Cardiac septum (tissue), 1 donor: ENCODE results near the gene TMEM178B. TPM values are rescaled to one million over a fixed set of nuclear protein-coding genes. Genes with fewer than 3 reads are reported as not detected.
"Not testable (repeated sequence)": the region's sequence is repeated elsewhere in the genome, so short reads cannot be mapped to it uniquely, and the experiment has no call there.

ENCODE experiments used
- DNase-seq: peaks from one replicate; pipeline ENCODE4 v3.0.0-alpha.2; 2020; ENCODE audit warnings: low spot score
- intact Hi-C: fragments of 100-400 bp; cut with DNase I; formaldehyde crosslinking; loops from one replicate; pipeline ENCODE4 v1.14.0; 2022
- total RNA-seq: library from RNA; stranded (reverse); fragmentation: NEBNext Ultra II Directional; extraction: Animal tissue kit (Norgen Biotek cat#: 25700); gene quantifications from one replicate; pipeline ENCODE4 v1.2.1, GENCODE V29; 2021
- donor health status: DM: no; HTN: no; CAD: no.

The TMEM178B gene
- total RNA-seq, 1 donor from 2014 or later = 15.2 TPM

DNA sequence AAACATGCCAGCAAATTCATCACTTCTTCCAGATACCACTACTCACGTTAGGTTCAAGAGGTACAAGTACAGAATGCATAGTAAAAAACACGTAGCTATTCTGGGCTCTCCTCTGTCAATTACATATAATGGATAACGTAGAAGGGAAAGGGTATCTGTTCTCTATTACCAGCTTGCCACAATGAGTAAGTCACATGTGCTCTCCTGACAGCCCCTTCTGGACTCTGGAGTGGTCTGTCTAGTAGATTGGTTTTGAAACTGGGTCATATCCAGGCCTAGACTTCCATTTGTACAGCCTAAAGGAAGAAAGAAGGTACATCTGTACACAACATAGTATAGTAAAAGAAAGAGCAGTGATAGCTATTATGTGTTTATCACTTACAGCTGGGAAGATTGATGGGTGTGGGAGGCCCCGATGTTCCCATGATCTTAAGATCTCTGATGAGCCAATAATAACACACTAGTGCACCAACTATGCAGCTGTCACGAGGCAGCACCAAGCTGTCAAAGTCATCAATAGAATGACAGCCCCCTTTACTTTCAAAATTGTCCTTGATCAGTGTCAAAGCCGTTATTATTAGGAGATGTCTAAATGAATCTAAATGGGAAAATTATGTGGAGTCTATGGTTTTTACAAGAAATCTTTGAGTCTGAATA, 315.4 kb downstream of the TMEM178B start:
- DNase-seq = no peak
- intact Hi-C loops = no loop called here

GRCh38 chr7:141390339-141390738, 316.5 kb downstream of the TMEM178B start:
- intact Hi-C loops = no loop called here

GRCh38 chr7:141393056-141393455, 319.2 kb downstream of the TMEM178B start:
- DNase-seq = no peak
- intact Hi-C loops = no loop called here

More at GRCh38 chr7:141390339-141390738, 316.5 kb downstream of the TMEM178B start:
- DNase-seq = no peak

GRCh38 chr7:141397236-141398163, 323.6 kb downstream of the TMEM178B start:
- no peak for DNase-seq
- intact Hi-C loops = no loop called here

GRCh38 chr7:141400356-141400755, 326.5 kb downstream of the TMEM178B start:
- no peak for DNase-seq

GRCh38 chr7:141402277-141402996, 328.6 kb downstream of the TMEM178B start:
- intact Hi-C loops = no loop called here
- no peak for DNase-seq

More at GRCh38 chr7:141400356-141400755, 326.5 kb downstream of the TMEM178B start:
- intact Hi-C loops = no loop called here

DNA sequence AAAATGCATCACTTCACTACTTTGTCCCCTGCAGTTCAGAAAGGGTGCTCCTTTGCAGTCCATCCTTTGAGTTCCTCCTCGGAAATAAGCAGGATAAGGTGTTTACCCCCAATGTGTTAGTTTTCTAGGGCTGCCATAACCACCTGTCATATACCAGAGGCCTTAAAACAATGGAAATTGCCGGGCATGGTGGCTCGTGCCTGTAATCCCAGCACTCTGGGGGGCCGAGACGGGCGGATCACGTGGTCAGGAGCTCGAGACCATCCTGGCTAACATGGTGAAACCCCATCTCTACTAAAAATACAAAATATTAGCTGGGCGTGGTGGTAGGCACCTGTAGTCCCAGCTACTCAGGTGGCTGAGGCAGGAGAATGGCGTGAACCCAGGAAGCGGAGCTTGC, 330.0 kb downstream of the TMEM178B start:
- DNase-seq, intact Hi-C loops: not testable (repeated sequence)

DNA sequence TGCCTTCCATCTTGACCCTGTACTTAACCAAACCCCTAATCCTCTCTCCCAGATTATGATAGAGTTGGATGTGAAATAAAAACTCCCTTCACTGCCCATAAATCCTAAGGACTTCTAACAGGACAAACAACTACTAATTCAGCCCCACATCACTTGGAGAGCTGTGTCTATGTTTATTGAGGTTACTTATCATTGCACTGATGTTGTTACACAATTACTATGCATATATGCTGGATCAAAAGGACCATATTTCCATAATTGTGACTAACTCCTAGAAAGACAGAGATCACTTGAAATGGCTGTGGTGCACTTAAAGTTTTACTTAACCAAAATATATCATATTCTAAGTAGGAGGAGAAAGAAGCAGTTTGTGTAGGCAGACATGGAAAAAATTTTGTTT, 332.5 kb downstream of the TMEM178B start:
- intact Hi-C loops = no loop called here
- DNase-seq = no peak

- intact Hi-C loops = no loop called here
Observed at GRCh38 chr7:141407893-141408292, 334.0 kb downstream of the TMEM178B start.

GRCh38 chr7:141408440-141408839, 334.6 kb downstream of the TMEM178B start:
- DNase-seq = no peak
- intact Hi-C loops = no loop called here

More at GRCh38 chr7:141407893-141408292, 334.0 kb downstream of the TMEM178B start:
- no peak for DNase-seq

DNA sequence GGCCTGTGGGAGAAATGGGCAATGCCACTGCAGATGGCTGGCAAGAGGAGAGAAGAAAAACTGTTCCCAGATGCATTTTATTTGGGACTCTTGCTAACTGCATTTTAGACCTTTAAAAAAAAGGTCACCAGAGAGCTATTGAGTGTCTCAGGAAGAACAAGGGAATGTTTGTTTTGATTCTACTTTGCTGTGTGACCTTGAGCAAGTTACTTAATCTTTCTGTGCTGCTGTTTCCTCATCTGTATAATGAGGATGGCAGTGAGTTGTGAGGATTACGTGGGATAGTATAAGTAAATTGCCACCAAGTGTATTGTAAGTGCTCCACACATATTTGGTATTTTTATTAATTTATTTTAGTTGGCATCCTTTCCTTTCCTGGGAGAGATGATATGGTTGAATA, 335.4 kb downstream of the TMEM178B start:
- intact Hi-C loops = no loop called here
- no peak for DNase-seq

- intact Hi-C loops = no loop called here
- DNase-seq = no peak
Observed at GRCh38 chr7:141409801-141410329, 336.0 kb downstream of the TMEM178B start.

DNA sequence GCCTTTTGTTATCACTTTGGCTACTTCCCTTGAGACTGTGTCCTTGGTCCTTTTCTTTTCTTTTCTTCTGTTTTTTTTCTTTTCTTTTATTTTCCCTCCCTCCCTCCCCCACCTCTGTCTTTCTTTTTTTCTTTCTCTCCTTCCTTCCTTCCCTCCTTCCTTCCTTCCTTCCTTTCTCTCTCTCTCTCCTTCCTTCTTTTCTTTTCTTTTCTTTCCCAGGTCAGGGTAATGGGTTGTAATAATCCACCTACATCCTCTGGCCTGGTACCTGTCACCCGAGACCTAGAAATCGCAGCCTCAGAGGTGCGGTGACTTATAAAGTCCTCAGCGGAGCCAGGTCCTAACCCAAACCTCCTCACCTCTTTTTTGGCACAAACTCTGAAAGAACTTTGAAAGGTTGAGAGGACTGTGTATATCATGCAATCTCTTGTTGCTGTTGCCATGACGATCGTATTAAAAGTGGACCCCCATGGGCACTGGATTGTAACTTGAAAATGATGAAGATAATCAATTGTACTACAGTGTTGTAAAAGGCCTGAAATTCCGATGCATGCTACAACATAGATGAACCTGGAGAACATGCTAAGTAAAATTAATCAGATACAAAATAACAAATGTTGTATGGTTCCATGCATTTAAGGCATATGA, 336.6 kb downstream of the TMEM178B start:
- DNase-seq = no peak
- intact Hi-C loops = no loop called here

DNA sequence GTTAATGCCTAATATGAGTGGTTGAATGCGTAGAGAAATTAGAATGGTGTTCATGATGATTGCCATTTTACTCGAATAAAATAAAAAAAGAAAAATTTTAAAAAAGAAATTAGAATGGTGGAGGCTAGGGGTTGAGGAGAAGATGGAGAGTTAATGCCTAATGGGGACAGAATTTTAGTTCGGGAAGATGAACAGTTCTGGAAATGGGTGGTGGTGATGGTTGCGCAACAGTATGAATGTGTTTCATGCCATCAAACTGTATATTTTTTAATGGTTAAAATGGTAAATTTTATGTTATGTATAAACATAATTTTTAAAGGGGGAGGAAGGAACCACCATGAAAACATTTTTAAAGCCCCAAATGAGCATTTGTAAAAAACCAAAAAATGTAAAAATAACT, 337.3 kb downstream of the TMEM178B start:
- intact Hi-C loops = no loop called here

GRCh38 chr7:141415999-141416398, 342.1 kb downstream of the TMEM178B start:
- intact Hi-C loops = no loop called here
- no peak for DNase-seq

More for the DNA sequence above, 337.3 kb downstream of the TMEM178B start:
- DNase-seq = no peak

DNA sequence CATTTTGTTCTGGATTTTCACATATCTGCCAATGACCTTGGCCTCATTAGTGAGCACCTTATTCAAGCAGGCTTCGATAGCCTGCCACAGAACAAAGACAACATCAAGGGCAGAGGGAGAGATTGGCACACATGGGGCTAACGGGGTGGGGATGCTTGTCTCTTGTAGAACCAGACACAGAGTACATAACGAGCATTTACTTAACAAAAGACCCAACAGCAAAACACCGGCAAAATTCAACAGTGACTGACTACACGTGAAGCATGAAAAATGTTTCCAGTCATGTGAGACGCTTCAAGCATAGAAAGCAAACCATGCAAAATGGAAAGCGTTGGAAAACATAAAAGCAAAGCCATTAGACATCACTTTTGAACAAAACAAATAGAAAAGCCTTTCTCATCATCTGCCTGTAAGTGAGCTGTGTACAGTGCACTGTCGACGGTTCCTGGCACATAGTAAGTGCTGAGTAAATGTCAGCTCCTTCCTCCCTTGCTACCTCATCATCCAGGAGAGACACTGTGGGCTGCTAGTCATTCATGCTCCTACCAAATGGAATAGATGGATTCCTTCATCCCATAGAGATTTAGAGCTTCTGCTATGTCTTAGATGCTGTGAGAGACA, 342.9 kb downstream of the TMEM178B start:
- no peak for DNase-seq
- intact Hi-C loops = no loop called here

- intact Hi-C loops = no loop called here
- no peak for DNase-seq
Observed at GRCh38 chr7:141417506-141417905, 343.6 kb downstream of the TMEM178B start.

GRCh38 chr7:141418066-141418465, 344.2 kb downstream of the TMEM178B start:
- intact Hi-C loops = no loop called here
- DNase-seq = no peak

GRCh38 chr7:141421306-141421705, 347.4 kb downstream of the TMEM178B start:
- DNase-seq = no peak
- intact Hi-C loops = no loop called here
